A673 (cell line): ENCODE results near the gene FBXO31.

ENCODE experiments used
- CTCF ChIP-seq: fragments of 300-800, 200-600 bp; sonication (generic); conservative IDR thresholded peaks from 2 replicates; pipeline ENCODE4 v1.5.1; 2017; ENCODE audit warnings: low read depth, mild to moderate bottlenecking, antibody characterized with exemption, low read length, moderate library complexity, mixed read lengths
- EZH2 ChIP-seq: fragments of 200-600 bp; sonication (generic); IDR thresholded peaks from 2 replicates; pipeline ENCODE4 v1.6.1; 2017; ENCODE audit warnings: borderline replicate concordance, low read depth, mild to moderate bottlenecking, mixed read lengths, antibody characterized with exemption, low read length; ENCODE audit not compliant: poor library complexity, severe bottlenecking

GRCh38 chr16:87356491-87356853 is 27.1 kb downstream of the FBXO31 start:
- TF ChIP-seq EZH2 (no peak), CTCF (no peak)
